ENCODE measurements around the gene SNX7. TPM values are rescaled to one million over a fixed set of nuclear protein-coding genes. Genes with fewer than 3 reads are reported as not detected.

Gene SNX7
- total RNA-seq, 1 donor from 2014 or later: 6.2 TPM

GRCh38 chr1:98749152-98749756 lies 87.7 kb downstream of the SNX7 start:
- intact Hi-C loops (cut with DNase I): no loop called here
- no peak for DNase-seq (ENCODE audit: low spot score in 2 of 2)

DNA sequence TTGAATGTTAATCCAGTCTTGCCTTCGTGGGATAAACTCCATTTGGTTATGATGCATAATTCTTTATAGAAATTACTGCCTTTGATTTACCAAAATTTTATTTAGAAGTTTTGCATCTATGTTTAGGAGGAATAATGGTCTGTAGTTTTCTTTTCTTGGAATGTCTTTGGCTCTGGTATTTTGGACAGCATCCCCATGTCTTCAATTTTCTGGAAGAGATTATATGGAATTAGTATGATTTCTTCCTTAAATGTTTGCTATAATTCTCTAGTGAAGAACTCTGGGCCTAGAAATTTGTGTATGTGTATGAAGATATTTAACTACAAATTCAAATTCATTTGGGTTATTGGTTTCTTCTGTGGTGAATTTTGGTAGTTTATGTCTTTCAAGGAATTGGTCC lies 92.7 kb downstream of the SNX7 start:
- H3K27ac ChIP-seq: no peak overlapping the region
- H3K4me1 ChIP-seq: no peaks in the 10 kb centered on the region
- no peak for TF ChIP-seq CTCF (IDR thresholded peaks at IDR 0.05)
- no peaks in the 10 kb centered on the region for H3K36me3 ChIP-seq
- no peaks in the 10 kb centered on the region for H3K27me3 ChIP-seq
- intact Hi-C loops (cut with DNase I): no loop called here
- H3K9me3 ChIP-seq: no peaks in the 10 kb centered on the region
- DNase-seq (ENCODE audit: low spot score in 2 of 2): no peak
- no peak overlapping the region for H3K4me3 ChIP-seq

More at GRCh38 chr1:98749152-98749756, 87.7 kb downstream of the SNX7 start:
- no peaks in the 10 kb centered on the region for H3K27me3 ChIP-seq
- H3K27ac ChIP-seq: no peak overlapping the region
- H3K4me3 ChIP-seq: no peak overlapping the region
- peak in 1 of 3 experiments; percentile 30 for TF ChIP-seq CTCF (IDR thresholded peaks at IDR 0.05)
- H3K9me3 ChIP-seq: no peaks in the 10 kb centered on the region
- no peaks in the 10 kb centered on the region for H3K4me1 ChIP-seq
- H3K36me3 ChIP-seq: no peaks in the 10 kb centered on the region

DNA sequence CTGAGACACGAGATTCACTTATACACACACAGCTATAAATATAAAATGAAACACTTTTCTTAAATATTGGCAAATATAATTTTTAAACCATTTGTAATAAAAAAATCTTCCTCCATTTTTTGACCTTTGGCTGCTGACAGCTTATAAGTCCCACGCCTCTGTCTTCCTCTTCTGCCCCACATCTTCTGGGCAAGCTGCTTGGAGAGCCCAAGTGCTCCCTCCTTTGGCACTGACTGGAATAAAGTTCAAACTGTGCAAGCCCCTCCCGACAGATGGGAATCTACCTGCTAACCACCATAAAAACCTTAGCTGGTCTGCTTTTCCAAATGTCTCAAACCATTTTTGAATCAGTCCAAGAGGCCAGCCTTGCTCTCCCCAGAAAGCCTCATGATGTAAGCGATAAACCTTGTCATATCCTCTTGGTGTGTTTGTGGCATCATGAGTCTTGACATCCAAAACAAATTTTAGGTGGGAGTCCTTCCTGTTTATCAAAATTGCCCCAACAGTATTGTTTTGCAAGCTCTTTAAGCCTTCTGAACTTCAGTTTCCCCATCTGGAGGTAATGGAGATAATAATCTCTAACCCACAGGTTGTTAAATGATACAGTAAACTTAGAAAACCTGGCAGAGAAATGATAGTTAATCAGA lies 99.8 kb downstream of the SNX7 start:
- intact Hi-C loops (cut with DNase I): no loop called here
- H3K27ac ChIP-seq: no peak overlapping the region
- no peaks in the 10 kb centered on the region for H3K4me1 ChIP-seq
- no peak for DNase-seq (ENCODE audit: low spot score in 2 of 2)
- TF ChIP-seq CTCF (IDR thresholded peaks at IDR 0.05): no peak
- H3K36me3 ChIP-seq: no peaks in the 10 kb centered on the region
- no peaks in the 10 kb centered on the region for H3K27me3 ChIP-seq
- H3K9me3 ChIP-seq: no peaks in the 10 kb centered on the region
- no peak overlapping the region for H3K4me3 ChIP-seq

- H3K27ac ChIP-seq: no peak overlapping the region
- no peaks in the 10 kb centered on the region for H3K36me3 ChIP-seq
- H3K9me3 ChIP-seq: no peaks in the 10 kb centered on the region
- intact Hi-C loops (cut with DNase I): no loop called here
- no peak for TF ChIP-seq CTCF (IDR thresholded peaks at IDR 0.05)
- DNase-seq (ENCODE audit: low spot score in 2 of 2): no peak
- no peaks in the 10 kb centered on the region for H3K4me1 ChIP-seq
- H3K4me3 ChIP-seq: no peak overlapping the region
- no peaks in the 10 kb centered on the region for H3K27me3 ChIP-seq
Observed at GRCh38 chr1:98763488-98764150, 102.1 kb downstream of the SNX7 start.

- Histone ChIP-seq H3K4me1 (no peaks in the 10 kb centered on the region), H3K36me3 (no peaks in the 10 kb centered on the region), H3K4me3 (no peak overlapping the region), H3K27me3 (no peaks in the 10 kb centered on the region), H3K27ac (no peak overlapping the region), H3K9me3 (no peaks in the 10 kb centered on the region)
- TF ChIP-seq CTCF (IDR thresholded peaks at IDR 0.05): no peak
- intact Hi-C loops (cut with DNase I): no loop called here
- no peak for DNase-seq (ENCODE audit: low spot score in 2 of 2)
Observed at GRCh38 chr1:98764485-98764884, 103.0 kb downstream of the SNX7 start.

Data from ascending aorta (tissue), 2 donors.